Measurements from ENCODE around the gene TMEM131. TPM values are rescaled to one million over a fixed set of nuclear protein-coding genes. Genes with fewer than 3 reads are reported as not detected.
A peak's percentile ranks its signal among the peaks of the same experiment; 100 is the strongest.

Gene TMEM131
- total RNA-seq, 6 donors from 2014 or later, result 30.5 to 67.5 (median 39.7) TPM

DNA sequence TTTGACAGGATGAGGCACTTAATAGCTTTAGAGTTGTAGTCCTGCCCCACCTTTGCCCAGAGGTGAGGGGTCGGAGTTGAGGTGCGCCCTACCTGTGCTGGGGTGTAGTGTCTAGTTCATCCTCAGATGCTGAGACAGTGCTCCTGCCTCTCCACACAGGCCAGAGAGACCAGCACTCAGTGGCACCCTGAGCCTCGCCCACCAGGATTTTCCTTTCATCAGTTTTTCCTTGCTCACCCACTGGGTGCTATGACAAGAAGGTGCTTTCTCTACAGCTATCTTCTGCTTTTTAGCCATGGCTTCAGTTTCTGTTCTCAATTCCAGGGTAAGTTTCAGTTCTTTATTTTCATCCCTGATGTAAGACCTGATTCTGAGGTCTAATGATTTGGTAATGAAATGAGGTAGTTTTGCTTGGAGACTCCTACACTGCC is 16.8 kb upstream of the TMEM131 start:
- no peaks in the 10 kb centered on the region for H3K9me3 ChIP-seq
- H3K27ac ChIP-seq, result no peak overlapping the region
- no peak overlapping the region for H3K4me3 ChIP-seq
- peaks cover 0 to 5% (median 0%) of the 10 kb centered on the region in 4 donors for H3K4me1 ChIP-seq
- 90 to 92% methylated on average over 3 of the region's 3 CpGs for WGBS, 2 donors
- peak in 1 of 2 donors; percentile 70 for ATAC-seq (ENCODE audit: low FRiP score in 2 of 2)
- H3K36me3 ChIP-seq, result no peaks in the 10 kb centered on the region
- no peak for DNase-seq
- H3K27me3 ChIP-seq, result no peaks in the 10 kb centered on the region
- peak in 1 of 4 donors; percentile 26 for TF ChIP-seq EP300 (IDR thresholded peaks at IDR 0.05)
- TF ChIP-seq, protein P1, sequence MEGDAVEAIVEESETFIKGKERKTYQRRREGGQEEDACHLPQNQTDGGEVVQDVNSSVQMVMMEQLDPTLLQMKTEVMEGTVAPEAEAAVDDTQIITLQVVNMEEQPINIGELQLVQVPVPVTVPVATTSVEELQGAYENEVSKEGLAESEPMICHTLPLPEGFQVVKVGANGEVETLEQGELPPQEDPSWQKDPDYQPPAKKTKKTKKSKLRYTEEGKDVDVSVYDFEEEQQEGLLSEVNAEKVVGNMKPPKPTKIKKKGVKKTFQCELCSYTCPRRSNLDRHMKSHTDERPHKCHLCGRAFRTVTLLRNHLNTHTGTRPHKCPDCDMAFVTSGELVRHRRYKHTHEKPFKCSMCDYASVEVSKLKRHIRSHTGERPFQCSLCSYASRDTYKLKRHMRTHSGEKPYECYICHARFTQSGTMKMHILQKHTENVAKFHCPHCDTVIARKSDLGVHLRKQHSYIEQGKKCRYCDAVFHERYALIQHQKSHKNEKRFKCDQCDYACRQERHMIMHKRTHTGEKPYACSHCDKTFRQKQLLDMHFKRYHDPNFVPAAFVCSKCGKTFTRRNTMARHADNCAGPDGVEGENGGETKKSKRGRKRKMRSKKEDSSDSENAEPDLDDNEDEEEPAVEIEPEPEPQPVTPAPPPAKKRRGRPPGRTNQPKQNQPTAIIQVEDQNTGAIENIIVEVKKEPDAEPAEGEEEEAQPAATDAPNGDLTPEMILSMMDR (IDR thresholded peaks at IDR 0.05), result no peak

DNA sequence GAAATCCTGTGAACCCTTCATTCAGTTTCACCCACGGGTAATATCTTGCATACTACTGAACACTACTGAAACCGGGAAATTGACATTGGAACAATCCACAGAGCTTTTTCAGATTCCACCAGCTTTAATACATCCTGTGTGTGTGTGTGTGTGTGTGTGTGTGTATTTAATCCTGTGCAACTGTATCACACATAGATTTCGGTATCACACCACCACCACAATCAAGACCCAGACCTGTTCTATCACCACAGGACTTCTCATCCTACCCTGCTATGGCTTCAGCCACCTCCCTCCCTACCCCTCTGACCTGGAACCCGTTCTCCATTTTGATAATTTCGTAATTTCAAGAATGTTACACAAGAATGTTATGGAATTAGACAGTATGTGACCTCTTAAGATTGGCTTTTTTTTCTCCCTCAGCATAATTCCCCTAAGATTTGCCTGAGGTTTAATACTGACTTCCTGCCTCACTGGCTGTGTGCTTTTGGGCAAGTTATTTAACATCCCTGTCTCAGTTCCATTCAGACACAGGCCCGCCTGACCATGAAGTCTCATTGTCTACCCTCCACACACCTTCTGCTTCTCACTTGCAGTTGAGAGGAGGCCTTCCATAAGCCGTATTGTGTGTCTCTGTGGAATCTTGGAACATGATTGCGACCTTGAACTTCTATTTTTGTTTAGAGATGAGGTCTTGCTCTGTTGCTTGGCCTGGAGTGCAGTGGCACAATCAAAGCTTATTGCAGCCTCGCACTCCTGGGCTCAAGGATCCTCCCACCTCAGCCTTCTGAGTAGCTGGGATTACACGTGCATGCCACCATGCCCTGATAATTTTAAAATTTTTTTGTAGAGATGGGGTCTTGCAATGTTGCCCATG is 14.4 kb upstream of the TMEM131 start:
- 77 to 81% methylated on average over 10 of the region's 10 CpGs for WGBS, 2 donors
- no peak overlapping the region for H3K27ac ChIP-seq
- no peak for DNase-seq
- H3K36me3 ChIP-seq, result no peaks in the 10 kb centered on the region
- H3K27me3 ChIP-seq, result no peaks in the 10 kb centered on the region
- TF ChIP-seq, protein P1 (IDR thresholded peaks at IDR 0.05), result no peak
- TF ChIP-seq EP300 (IDR thresholded peaks at IDR 0.05), result no peak
- TF ChIP-seq POLR2A (IDR thresholded peaks at IDR 0.05), result no peak
- TF ChIP-seq POLR2AphosphoS5 (IDR thresholded peaks at IDR 0.05), result no peak
- peaks cover 0 to 5% (median 0%) of the 10 kb centered on the region in 4 donors for H3K4me1 ChIP-seq
- no peaks in the 10 kb centered on the region for H3K9me3 ChIP-seq
- H3K4me3 ChIP-seq, result no peak overlapping the region
- no peak for ATAC-seq (ENCODE audit: low FRiP score in 2 of 2)

DNA sequence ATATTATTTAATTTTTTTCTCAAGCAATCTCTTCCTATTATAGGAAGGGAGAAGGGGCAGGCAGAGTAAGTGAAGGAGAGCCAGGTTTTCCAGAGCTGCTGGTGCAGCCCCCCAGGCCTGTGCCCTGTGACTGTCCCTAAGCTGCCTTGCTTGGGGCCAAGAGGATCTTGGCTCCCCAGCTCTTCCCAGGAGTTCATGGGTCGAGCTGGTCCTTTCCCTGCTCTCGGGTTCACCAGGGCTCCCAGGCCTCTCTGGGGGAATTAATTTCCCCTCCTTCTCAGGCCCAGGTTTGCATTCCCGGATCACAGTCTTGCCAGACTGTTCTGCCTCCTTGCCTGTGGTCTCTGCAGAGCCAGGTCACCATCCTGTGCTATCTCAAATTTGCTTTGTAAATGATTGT is 12.7 kb upstream of the TMEM131 start:
- DNase-seq (no peak), ATAC-seq (ENCODE audit: low FRiP score in 2 of 2) (peak in 1 of 2 donors; percentile 50)
- Histone ChIP-seq H3K4me1 (peaks cover 0 to 2% (median 0%) of the 10 kb centered on the region in 4 donors), H3K27me3 (no peaks in the 10 kb centered on the region), H3K36me3 (no peaks in the 10 kb centered on the region), H3K9me3 (no peaks in the 10 kb centered on the region), H3K27ac (no peak overlapping the region), H3K4me3 (no peak overlapping the region)
- TF ChIP-seq, protein P1 (IDR thresholded peaks at IDR 0.05), result no peak
- TF ChIP-seq EP300 (IDR thresholded peaks at IDR 0.05), result no peak
- TF ChIP-seq POLR2A (IDR thresholded peaks at IDR 0.05), result no peak
- TF ChIP-seq POLR2AphosphoS5 (IDR thresholded peaks at IDR 0.05), result no peak
- WGBS, 2 donors, result 73 to 86% methylated on average over 3 of the region's 3 CpGs

DNA sequence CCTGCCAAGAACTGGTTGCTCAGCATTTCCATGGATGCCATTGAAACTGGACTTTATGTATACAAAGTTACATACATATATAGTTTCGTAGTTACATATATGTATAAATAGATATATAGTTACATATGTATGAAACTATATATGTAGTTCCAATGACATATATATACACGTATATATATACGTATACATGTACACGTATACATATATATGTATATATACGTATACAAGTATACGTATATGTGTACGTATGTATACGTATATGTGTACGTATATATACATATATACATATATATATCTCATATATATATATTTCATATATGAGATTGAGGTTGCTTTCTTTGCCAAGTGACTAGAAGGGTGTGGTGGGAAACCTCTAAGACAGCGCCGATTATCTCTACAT is 10.6 kb upstream of the TMEM131 start:
- no peak overlapping the region for H3K4me3 ChIP-seq
- 91 to 96% methylated on average over 11 of the region's 11 CpGs for WGBS, 2 donors

More for the DNA sequence above, 10.6 kb upstream of the TMEM131 start:
- no peak for DNase-seq
- TF ChIP-seq POLR2A (IDR thresholded peaks at IDR 0.05), result no peak
- no peak for TF ChIP-seq EP300 (IDR thresholded peaks at IDR 0.05)
- TF ChIP-seq POLR2AphosphoS5 (IDR thresholded peaks at IDR 0.05), result no peak
- TF ChIP-seq, protein P1 (IDR thresholded peaks at IDR 0.05), result no peak
- no peak for ATAC-seq (ENCODE audit: low FRiP score in 2 of 2)
- no peaks in the 10 kb centered on the region for H3K27me3 ChIP-seq
- no peaks in the 10 kb centered on the region for H3K36me3 ChIP-seq
- H3K9me3 ChIP-seq, result no peaks in the 10 kb centered on the region
- no peak overlapping the region for H3K27ac ChIP-seq
- H3K4me1 ChIP-seq, result no peaks in the 10 kb centered on the region

Measured in upper lobe of left lung (tissue), 6 donors.